Measurements from ENCODE around the gene RGS14.

RGS14 gene

DNA sequence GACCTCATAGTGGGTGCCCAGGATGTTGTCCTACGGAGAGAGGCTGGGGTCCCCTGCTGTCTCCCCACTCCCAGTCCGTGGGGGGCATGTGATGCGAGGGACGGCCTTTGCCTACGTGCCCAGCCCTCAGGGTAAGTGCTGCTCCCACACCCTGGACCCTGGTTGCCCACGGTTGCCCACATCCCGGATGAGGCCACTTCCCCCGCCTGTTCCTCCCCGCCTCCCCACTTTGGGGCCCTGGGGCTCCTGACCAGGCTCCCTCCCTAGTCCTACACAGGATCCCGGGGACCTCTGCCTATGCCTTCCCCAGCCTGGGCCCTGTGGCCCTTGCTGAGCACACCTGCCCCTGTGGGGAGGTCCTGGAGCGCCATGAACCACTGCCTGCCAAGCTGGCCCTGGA, 28.0 kb downstream of the RGS14 start:
- no peak for DNase-seq

DNA sequence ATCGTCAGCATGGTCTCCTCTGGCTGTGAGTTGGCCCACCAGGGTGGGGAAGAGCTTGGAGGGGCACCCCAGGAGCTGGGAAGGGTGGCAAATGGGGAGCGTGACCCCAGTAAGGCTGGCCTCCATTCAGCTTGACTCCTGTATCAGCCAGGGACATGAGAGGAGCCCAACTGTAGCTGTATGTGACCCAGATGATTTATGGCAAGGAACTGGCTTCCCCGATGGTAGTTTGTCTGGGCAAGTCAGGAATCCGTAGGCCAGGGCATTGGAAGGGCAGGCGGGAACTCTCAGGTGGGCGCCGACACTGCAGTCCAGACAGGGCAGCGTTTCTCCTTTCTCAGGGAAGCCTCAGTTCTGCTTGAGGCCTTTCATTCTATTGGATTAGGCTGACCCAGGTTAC, 28.8 kb downstream of the RGS14 start:
- DNase-seq: no peak

DNA sequence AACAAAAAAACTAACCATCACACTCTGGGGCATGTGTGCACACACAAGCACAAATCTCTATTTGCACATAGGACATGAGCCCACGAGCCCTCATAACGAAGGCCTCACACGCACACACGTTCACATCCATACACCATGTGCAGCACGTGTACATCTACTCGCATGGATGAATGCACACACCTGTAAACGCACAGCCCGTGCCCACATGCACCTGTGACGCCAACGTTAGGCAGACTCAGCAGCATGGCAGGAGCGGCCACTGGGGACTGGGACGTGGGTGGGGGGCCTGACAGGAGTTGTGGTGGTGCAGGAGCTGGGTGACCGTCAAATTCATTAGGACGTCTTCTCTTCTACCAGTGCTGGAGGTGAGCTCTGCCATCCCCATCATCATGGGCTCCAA, 29.7 kb downstream of the RGS14 start:
- no peak for DNase-seq

DNA sequence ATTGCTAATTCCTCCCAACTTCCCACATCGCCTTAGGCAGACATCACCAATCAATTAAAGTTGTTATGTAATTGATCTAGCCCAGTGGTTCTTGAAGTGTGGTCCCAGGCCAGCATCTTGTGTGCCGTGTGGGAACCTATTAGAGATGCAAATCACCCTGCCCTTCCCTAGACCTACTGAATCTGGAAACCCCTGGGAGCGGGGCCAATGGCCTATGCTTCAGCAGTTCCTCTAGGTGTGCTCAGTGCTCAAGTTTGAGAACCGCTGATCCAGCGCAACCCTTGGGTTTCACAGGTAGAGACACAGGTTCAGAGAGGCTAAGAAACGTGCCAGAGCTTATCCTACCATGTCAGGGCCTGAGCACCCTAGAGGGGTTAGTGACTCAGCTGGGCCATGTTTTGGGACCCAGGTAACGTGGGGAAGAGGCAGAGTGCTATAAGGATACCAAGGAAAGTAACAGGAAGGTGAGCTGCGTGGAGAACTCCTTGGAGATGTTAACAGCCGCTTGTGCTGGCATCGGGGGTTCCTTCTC, 30.9 kb downstream of the RGS14 start:
- DNase-seq: no peak

DNA sequence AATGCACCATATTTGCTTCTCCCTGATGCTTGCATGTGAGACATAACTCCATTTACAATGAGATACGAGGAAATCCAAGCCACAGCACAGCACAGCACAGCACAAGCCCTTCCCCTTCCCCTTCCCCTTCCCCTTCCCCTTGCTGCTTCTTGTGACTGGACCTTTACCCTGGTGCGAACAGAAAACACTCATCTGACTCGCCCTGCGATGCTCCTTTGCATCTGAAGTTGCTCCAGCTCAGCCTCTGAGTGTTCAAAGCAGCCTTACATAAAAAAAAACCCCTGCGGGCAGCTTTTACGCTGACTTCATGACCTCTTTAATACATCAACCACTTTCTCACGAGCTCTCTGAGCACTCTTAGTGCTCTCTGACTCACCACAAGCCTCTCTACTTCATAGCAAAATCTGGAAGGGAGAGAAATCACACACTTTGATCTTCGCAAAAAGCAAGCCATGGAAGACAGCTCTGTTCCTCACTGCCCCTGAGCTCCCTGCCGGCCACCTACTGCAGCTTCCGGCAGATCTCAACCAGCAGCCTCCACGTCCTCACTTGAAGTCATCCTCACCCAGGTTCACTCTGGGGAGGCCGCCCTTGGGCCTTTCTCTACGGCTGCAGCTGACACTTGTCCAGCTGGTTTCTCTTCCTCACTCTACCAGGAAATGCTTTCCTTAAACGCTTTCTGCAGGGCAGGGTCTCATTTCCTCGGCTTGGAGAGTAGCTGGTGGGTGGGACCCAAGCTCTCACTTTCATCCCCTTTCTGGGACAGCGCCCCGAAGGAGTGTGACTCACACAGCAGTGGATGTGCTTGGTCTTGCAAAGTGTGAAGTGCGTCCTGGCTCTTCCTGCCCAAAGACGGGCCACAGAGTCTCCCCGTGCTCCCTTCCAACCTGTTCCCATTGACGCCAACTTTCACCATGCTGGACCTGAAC, 31.8 kb downstream of the RGS14 start:
- DNase-seq: no peak

DNA sequence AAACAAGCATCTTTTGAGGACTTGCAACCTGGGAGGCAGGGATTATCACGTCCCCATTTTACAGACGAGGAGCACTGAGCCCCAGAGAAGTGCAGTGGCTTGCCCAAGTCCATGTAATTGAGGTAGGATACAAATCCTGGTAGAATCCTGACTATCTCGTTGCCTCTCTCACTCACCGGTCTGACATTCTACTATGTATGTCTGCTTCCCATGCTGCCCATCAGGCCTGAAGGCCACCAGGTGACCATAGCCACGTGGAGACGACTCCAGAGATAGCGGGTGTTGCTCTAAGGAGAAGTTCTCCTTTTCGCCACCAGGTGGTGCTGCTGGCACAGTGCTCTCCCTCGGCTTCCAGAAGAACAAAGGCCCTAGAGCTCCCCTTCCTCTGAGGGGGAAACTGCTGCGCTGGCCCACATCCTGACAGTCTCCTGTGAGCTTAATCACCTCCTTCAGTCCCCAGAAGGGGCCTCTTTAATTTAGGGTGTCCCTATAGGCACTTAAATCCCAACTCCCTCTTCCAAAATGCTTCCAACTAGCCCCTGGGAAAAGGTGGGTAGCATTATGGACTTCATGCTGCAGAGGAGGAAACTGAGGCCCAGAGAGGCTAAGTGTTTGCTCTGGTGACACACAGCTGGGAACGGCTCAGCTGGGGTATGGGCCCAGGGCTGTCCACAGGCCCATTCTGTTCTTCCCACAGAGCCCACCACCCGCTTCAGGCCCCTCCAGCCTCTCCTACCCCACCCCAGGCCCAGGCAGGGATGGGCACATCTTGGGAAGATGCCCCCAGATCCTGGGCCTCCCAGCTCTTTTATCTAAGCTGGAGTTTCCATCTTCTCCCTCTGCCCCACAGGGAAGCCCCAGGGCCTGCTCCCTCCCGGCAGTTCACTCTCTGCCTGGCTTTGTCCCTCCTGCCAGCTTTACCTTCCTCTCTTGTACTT, 32.9 kb downstream of the RGS14 start:
- peak; percentile 83 for DNase-seq

DNA sequence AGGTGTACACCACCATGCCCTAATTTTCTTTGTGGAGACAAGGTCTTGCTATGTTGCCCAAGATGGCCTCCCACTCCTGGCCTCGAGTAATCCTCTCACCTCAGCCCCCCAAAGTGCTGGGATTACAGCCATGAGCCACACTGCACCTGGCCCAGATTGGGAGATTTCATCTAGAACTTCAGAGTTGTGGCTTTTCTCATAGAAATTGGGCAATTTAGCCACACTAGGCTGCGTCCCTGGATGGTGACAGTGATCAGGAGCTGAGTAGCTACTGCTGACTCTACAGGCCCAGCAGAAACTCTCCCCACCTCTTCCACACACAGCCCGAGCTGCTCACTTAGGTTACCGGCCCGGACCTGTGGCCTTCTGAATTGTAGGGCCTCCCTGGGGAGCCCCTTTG, 35.0 kb downstream of the RGS14 start:
- DNase-seq: no peak

DNA sequence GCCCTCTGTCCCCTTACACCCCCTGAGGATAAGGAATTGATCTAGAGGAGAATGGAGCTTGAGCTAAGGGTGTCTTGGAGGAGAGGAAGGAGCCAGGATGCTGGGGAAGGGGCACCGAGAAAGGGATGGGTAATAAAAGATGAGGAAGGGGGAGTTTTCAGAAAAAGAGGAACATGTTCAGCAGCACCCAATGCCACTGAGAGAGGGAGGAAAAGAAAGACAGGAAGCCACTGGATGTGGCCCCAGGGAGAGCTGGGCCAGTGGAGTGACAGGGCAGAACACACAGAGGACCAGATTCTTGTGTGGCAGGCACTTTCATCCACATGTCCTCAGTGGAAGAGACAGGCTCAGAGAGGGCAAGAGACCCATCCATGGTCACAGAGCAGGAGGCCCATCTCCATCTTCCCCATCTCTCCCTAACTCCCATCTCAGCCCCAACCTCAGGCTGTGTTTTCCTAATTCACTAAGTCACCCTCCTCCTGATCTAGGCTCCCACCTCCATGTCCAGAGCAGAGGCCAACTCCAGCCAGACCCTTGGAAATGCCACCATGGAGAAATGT, 35.6 kb downstream of the RGS14 start:
- DNase-seq: no peak

DNA sequence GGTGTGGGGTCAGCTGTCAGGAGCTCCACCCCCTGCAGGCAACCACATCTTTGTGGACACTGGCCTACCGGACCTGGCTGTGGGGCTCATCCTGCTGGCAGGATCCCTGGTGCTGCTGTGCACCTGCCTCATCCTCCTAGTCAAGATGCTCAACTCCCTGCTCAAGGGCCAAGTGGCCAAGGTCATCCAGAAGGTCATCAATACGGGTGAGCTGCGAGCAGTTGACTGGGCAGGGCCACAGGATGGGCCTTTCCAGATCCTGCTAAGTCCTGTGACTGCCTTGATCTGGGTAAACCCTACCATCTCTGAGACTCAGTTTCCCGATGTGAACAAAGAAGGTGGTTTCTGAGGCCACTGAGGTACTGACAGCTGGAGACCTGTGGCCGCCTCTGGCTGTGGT, 36.3 kb downstream of the RGS14 start:
- DNase-seq: no peak

DNA sequence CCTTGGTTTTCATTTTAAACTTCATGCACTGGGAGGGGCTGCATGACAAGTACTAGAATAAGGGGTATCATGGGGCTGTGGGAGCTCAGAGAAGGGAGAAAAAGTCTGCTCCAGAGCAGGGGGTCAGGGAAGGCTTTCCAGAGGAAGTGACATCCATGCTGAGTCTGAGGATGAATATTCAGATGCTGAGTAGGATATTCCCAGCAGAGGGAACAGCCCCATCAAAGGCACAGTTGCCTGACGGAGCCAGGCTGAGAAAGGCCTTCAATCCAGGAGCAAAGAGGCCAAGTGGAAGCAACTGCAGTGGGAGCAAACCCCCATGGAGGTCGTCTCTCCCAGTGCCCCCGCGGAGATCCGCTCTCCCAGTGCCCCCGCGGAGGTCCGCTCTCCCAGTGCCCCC, 38.4 kb downstream of the RGS14 start:
- DNase-seq: no peak

DNA sequence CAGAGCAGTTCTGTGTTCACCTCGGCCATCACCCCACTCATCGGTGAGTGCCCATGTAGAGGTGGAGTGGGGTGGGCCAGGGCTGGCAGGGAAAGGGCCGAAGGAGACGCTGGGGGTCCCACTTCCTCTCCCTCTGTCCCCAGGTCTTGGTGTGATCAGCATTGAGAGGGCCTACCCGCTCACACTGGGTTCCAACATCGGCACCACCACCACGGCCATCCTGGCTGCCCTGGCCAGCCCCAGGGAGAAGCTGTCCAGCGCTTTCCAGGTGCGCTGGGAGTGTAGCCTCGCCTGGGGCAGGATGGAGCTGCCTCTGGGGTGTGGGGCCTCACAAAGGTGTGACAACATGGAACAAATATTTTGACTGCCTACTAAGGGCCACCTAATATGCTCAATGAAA, 39.1 kb downstream of the RGS14 start:
- DNase-seq: no peak

DNA sequence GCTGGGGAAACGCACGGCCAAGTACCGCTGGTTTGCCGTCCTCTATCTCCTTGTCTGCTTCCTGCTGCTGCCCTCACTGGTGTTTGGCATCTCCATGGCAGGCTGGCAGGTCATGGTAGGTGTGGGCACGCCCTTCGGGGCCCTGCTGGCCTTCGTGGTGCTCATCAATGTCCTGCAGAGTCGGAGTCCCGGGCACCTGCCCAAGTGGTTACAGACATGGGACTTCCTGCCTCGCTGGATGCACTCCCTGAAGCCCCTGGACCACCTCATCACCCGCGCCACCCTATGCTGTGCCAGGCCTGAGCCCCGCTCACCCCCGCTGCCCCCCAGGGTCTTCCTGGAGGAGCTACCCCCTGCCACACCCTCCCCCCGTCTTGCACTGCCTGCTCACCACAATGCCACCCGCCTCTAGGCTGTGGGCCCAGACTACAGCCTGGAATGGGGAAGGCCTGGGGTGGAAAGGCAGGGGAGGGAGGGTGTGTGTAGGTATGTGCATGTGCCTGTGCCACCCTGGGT, 40.2 kb downstream of the RGS14 start:
- no peak for DNase-seq

DNA sequence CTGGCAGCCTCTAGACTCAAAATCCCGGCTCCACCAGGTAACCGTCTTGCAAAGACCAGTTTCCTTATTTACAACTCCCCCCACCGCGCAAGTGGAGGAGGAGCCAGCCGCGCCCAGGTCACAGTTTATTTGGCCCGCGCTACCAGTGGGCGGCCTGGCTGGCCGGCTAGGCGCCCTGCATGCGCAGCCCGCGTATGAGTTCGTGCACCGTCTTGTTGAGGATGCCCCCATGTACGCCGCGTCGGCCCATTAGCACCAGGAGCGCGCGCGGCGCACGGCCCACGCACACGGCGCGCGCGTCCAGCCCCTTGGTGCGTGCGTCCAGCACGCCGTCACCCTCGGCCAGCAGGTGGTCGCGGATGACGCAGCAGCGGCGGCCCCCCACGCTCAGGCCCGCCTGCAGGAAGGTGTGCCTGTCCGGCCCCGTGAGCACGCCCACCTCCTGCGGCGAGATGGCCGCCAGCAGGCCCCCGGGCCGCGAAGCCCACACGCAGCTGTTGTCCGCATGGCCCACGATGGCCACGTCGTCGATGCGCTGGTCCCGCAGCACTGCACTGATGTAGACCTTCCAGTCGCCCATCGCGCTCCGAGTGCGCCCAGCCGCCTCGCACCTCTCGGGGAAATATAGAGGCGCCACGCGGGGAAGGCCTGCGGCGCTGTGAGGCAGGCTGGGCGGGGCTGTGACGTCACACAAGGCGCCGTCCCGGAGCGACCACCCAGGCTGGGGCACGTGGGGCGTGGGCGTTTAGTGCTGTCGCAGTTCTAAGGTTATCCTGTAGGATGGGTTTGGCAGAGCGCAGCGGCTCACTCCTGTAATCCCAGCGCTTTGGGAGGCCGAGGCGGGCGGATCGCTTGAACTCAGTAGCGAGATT, 42.5 kb downstream of the RGS14 start, which contains the start of gene PFN3:
TSS of gene PFN3 (minus strand) at position 665 of the 872 bp plus-strand sequence. CDS start at position 580, 85 bp downstream.
- no peak for DNase-seq

DNA sequence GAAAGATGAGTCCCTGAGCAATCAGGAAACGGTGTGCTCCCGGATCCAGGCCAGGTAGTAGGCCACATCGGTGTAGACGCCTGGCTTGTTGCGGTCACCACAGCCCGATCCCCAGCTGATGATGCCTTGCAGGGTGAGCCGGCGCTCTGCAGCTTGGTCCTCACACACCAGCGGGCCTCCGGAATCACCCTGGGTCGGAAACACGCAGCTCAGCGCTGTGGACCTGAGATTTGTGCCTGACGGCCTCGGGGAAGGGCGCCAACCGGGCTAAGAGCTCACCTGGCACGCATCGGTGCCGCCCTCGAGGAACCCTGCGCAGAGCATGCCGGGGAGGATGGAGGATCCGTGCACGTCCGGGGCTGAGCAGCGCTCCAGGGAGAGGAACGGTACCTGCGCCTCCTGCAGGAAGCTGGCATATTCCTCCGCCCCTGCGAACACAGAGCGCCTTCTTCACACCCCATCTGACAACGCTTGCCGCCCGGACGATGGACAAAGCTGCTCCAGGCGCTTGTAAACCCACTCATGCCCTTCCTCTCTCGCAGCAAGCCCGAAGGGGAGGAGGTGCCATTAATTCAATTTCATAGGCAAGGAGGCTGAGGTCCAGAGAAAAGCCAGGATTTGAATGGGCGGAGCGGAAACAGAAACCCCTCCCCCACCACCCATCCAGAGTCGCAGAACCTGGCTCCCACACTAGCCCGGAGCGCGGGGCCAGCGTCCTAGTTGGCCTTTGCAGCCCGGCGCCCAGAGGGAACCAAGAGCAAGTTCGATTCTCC, 44.7 kb downstream of the RGS14 start:
- DNase-seq: peak; percentile 37

DNA sequence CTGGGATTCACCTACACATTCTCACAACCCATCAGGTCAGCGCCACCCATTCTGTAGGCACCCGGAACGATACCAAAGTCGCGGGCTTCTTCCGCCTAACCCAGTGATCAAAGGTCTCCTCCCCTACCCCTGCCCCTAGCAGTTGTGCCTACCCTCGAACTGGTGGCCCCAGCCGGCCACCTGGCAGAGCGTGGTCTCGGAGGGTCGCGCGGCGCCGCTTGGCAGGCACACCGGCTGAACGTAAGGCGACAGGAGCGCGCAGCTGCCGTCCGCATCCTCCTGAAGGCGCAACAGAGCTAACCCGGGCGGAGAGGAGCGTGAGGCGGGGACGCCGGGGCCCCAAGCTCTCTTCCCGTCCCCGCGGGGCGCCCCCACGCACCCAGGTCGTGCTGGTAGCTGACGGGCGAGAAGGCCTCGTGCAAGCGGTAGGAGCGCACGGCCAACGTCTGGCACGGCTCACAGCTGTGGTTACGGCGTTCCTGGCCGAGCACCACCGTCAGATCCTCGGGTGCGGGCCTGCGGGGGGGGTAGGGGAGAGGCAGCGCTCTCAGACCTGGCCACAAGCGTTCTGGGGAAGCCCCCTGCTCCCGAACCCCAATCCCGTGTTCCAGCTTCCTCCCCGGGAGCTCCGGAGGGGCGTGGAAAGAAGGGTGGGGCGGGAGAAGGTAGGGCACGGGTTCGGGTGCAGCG, 45.5 kb downstream of the RGS14 start:
- DNase-seq: no peak

DNA sequence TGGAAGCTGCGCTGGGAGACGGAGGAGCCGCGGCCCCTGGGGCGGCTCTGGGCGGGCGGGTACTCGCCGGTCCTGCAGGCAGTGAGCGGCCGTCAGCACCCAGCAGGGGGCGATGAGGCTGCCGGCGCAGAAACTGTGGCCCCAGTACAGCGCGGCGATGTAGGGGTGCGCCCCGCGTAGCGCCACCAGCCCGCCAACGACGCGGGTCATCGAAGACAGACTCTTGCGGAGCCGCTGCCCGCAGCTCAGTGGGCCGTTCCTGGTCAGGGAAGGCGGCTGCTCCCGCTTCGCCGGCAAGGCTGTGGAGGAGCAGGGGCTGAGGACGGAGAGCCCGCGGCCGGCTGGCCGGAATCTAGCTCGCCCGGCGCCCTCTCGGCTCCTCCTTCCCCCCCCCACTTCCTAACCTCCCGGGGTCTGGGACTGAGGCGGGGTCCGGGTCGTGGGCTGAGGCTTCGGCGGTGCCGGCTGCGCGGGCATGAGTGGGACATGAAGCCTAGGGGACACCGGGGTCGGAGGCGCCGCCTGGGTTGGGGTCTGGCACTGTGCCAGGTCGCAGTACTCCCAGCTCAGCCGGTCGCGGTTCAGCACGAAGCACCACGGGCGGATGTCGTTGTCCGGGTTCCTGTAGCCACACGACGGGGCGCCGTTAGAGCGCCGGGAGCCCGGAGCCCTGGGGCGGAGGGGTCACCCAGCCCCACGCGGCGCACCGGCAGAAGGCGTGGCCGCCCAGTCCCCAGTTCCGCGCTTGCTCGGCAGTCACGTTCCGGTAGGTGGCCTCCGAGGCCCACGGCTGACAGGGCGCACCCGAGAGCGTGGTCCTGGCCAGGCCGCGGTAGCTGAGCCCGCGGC, 46.3 kb downstream of the RGS14 start:
- DNase-seq: peak; percentile 76

DNA sequence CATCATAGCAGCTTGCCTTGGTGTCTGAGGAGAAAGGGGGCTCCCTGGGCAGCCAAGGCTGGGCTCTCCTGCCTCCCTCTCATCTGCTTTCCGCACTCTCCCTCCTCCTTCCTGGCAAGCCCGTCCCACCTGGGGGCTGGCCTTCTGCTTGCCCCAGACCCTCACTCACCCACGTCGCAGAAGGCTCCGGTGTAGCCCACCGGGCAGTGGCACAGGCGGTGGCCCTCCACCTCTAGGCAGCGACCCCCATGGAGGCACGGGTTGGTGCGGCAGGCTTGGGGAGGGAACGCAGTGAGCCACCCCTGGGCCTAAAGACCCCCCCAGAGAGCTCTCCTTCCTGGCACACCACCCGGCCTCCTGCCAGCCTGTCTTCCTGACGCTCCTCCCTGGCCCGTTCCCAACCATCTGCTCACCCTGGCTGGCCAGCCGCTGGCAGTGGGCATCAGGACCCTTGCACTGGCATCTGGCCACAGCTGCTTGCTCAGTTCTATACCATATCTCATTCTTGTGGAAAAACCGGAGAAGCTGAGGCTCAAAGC, 47.0 kb downstream of the RGS14 start:
- no peak for DNase-seq

DNA sequence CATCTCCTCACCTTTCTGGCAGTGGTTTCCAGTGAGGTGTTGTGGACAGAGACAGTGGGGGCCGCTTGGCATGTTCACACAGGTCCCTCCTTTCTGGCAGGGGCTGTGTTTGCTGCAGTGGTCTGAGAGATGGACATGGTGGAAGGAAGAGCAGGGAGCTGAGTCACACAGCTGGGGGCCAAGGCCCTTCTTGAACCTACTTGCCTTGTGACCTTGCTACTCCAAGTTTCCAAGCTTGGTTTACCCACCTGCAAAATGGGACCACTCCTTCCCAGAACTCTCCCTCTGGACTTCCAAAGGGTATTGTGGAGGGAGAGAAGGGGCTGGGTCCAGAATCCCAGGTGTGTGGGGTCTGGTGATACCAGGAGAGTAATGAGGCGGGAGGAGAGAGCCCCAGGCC, 47.6 kb downstream of the RGS14 start:
- DNase-seq: no peak

DNA sequence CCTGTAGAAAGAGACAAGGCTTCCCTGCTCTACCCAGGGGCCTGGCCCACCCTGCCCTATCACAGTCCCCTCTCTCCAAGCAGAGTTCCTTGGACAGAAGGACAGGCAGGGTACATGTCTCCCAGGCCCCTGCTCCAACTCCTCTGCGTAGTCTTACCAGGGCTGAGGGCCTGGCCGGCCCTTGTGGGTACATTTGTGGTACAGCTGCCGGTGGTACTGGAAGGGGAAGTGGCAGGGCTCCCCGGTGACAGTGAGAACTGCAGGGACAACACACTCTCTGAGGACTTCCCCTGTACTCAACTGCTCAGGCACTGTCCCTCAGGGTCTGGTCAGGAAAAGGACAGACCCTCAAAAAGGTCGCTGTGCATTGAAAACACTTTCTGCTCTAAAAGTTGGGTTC, 48.1 kb downstream of the RGS14 start:
- no peak for DNase-seq
